Measurements from ENCODE around the gene RGCC. TPM values are rescaled to one million over a fixed set of nuclear protein-coding genes. Genes with fewer than 3 reads are reported as not detected.

RGCC gene
- total RNA-seq, 1 experiment from 2014 or later: not detected

DNA sequence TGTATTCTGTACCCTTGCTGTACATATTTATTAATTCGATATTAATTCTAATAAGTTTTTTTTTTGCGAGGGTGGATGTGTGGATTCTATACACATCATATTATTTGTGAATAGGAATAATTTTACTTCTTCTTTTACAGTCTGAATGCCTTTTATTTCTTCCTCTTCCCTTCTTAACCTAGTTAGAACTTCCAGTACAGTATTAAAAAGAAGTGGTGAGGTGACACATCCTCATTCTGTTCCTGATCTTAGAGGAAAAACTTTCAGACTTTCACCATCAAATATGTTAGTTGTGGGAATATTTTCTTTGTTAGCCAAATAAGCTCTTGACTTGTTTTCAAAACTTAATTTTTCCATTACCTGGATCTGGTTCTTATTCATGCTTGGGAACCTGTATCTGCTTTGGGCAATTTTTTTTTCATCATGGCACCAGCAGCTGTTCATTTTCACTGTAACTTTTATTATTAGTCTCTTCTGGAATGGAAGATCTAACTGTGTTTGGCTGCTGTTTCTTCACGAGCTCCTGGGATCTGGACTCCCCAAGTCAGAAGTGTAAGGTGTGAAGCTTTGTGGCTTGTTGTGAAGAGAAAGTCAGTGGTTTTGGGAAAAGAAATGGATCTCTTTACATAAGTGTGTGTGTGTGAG, 33.1 kb downstream of the RGCC start:
- Histone ChIP-seq H3K27ac (ENCODE audit: insufficient read length, low read depth, low read length) (no peak overlapping the region), H2BK5ac (ENCODE audit: insufficient read length, low read length) (no peak overlapping the region), H3K4me1 (ENCODE audit: insufficient read depth, low read length) (no peaks in the 10 kb centered on the region), H3K23ac (ENCODE audit: insufficient read length, low read depth, low read length) (no peak overlapping the region), H2BK120ac (ENCODE audit: low read depth, low read length, poor library complexity, severe bottlenecking) (no peak overlapping the region), H4K8ac (replicated peaks; ENCODE audit: insufficient read length, low read depth, low read length) (no peak overlapping the region), H4K5ac (ENCODE audit: insufficient read length, low read depth, low read length) (no peak overlapping the region), H3K79me2 (ENCODE audit: insufficient read depth, low read length) (no peaks in the 10 kb centered on the region), H3K4ac (ENCODE audit: low read depth, low read length) (no peak overlapping the region), H3K79me1 (ENCODE audit: insufficient read depth, low read depth, low read length, poor library complexity, severe bottlenecking) (no peaks in the 10 kb centered on the region), H3K14ac (ENCODE audit: insufficient read depth, low read length) (no peak overlapping the region), H2AFZ (ENCODE audit: low read length) (no peak overlapping the region), H3K56ac (ENCODE audit: insufficient read length, low read depth, low read length) (no peak overlapping the region), H2BK15ac (ENCODE audit: low read depth, low read length) (no peak overlapping the region), H3K18ac (ENCODE audit: insufficient read length, low read depth, low read length) (no peak overlapping the region), H2BK12ac (ENCODE audit: insufficient read length, low read depth, low read length) (no peak overlapping the region), H3K9ac (ENCODE audit: extremely low read depth, insufficient read length, low read length) (no peak overlapping the region), H4K91ac (ENCODE audit: insufficient read length, low read depth, low read length) (no peak overlapping the region), H3K27me3 (ENCODE audit: insufficient read depth, low read length) (no peaks in the 10 kb centered on the region), H3K23me2 (ENCODE audit: insufficient read length, low read depth, low read length, poor library complexity, severe bottlenecking) (no peaks in the 10 kb centered on the region), H2AK5ac (ENCODE audit: insufficient read length, low read length) (no peak overlapping the region), H2BK20ac (ENCODE audit: low read depth, low read length, poor library complexity, severe bottlenecking) (no peak overlapping the region), H3K4me2 (ENCODE audit: insufficient read depth, insufficient read length, low read length) (no peak overlapping the region), H3K9me3 (ENCODE audit: control insufficient read depth, low read depth, low read length) (no peaks in the 10 kb centered on the region), H3T11ph (ENCODE audit: low read length) (no peak overlapping the region), H4K20me1 (ENCODE audit: control insufficient read depth, insufficient read depth, insufficient read length) (no peaks in the 10 kb centered on the region)
- Mint-ChIP-seq H3K27me3 (ENCODE audit: low read depth) (no peaks in the 10 kb centered on the region), H3K4me1 (peaks cover 2% of the 10 kb centered on the region in 2 experiments; a peak in 1 of 4 replicates), H3K9me3 (no peaks in the 10 kb centered on the region), H3K4me3 (no peak overlapping the region), H3K36me3 (ENCODE audit: insufficient read depth in 1 of 3, low read depth in 3 of 3) (no peaks in the 10 kb centered on the region), H3K27ac (no peak overlapping the region)
- no peak for DNase-seq
- no CpG with 5 or more reads among the region's 3 CpGs for WGBS (ENCODE audit: extremely low coverage, insufficient read length, low lambda C conversion rate)
- no peak for TF ChIP-seq CTCF (conservative IDR thresholded peaks at IDR 0.05)

Measured in H9 (cell line).